GM23338 (cell line): ENCODE results near the gene TRIM59.
"Not testable (repeated sequence)": the region's sequence is repeated elsewhere in the genome, so short reads cannot be mapped to it uniquely, and the experiment has no call there.

Experiments
- CREB1 ChIP-seq: fragments of 250-450 bp; sonication (Bioruptor Pico); IDR thresholded peaks from 2 replicates; pipeline ENCODE4 v1.5.0; 2020; ENCODE audit warnings: low read depth, mild to moderate bottlenecking, moderate library complexity
- EZH2 ChIP-seq: fragments of 200-600 bp; sonication (generic); IDR thresholded peaks from one replicate; pipeline ENCODE4 v1.8.0; 2017; ENCODE audit warnings: antibody characterized with exemption, mild to moderate bottlenecking, low read depth; ENCODE audit not compliant: unreplicated experiment
- EZH2phosphoT487 ChIP-seq: fragments of 200-600 bp; sonication (generic); IDR thresholded peaks from one replicate; pipeline ENCODE4 v1.8.1; 2018; ENCODE audit warnings: antibody characterized with exemption; ENCODE audit not compliant: unreplicated experiment
- JUNB ChIP-seq: IDR thresholded peaks from one replicate; pipeline ENCODE4 v1.6.1; 2016; ENCODE audit warnings: antibody characterized with exemption; ENCODE audit not compliant: unreplicated experiment
- POLR2AphosphoS5 ChIP-seq: IDR thresholded peaks from 2 replicates; pipeline ENCODE4 v1.6.1; 2016; ENCODE audit warnings: antibody characterized with exemption, low read depth
- STAT1 ChIP-seq: IDR thresholded peaks from one replicate; pipeline ENCODE4 v1.6.1; 2016; ENCODE audit warnings: antibody characterized with exemption; ENCODE audit not compliant: unreplicated experiment
- TF ChIP-seq, protein P1 (sequence below): IDR thresholded peaks from one replicate; pipeline ENCODE4 v1.6.1; 2018; ENCODE audit warnings: antibody characterized with exemption; ENCODE audit not compliant: unreplicated experiment
- TF ChIP-seq, protein P2 (sequence below), 2 experiments: fragments of 200-600 bp in 1 of 2; sonication (generic) in 1 of 2; conservative IDR thresholded peaks; 2 replicates each; pipeline versions ENCODE4 v1.5.1 to v1.6.1; 2016 to 2017; ENCODE audit warnings: antibody characterized with exemption in 2 of 2, low read depth in 2 of 2, mild to moderate bottlenecking in 2 of 2, moderate library complexity in 1 of 2
- TF ChIP-seq, protein P3 (sequence below): IDR thresholded peaks from 2 replicates; pipeline ENCODE4 v1.6.1; 2016; ENCODE audit warnings: antibody characterized with exemption

DNA sequence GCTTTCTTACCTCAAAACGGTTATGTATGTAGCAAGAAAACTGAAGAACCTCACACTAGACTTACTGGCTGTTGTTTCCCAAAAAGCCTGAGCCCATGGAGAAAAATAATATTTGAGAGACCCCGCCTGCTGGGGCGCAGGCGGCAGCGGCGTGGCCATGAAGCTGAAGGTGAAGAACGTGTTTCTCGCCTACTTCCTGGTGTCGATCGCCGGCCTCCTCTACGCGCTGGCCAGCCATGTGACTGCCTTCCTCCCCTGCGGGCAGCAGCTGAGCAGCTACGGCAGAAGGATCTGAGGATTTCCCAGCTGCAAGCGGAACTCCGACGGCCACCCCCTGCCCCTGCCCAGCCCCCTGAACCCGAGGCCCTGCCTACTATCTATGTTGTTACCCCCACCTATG, 2.7 kb upstream of the TRIM59 start:
- TF ChIP-seq, protein P1, sequence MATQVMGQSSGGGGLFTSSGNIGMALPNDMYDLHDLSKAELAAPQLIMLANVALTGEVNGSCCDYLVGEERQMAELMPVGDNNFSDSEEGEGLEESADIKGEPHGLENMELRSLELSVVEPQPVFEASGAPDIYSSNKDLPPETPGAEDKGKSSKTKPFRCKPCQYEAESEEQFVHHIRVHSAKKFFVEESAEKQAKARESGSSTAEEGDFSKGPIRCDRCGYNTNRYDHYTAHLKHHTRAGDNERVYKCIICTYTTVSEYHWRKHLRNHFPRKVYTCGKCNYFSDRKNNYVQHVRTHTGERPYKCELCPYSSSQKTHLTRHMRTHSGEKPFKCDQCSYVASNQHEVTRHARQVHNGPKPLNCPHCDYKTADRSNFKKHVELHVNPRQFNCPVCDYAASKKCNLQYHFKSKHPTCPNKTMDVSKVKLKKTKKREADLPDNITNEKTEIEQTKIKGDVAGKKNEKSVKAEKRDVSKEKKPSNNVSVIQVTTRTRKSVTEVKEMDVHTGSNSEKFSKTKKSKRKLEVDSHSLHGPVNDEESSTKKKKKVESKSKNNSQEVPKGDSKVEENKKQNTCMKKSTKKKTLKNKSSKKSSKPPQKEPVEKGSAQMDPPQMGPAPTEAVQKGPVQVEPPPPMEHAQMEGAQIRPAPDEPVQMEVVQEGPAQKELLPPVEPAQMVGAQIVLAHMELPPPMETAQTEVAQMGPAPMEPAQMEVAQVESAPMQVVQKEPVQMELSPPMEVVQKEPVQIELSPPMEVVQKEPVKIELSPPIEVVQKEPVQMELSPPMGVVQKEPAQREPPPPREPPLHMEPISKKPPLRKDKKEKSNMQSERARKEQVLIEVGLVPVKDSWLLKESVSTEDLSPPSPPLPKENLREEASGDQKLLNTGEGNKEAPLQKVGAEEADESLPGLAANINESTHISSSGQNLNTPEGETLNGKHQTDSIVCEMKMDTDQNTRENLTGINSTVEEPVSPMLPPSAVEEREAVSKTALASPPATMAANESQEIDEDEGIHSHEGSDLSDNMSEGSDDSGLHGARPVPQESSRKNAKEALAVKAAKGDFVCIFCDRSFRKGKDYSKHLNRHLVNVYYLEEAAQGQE, result not testable (repeated sequence)
- not testable (repeated sequence) for TF ChIP-seq POLR2AphosphoS5; JUNB; EZH2phosphoT487; STAT1; EZH2; CREB1 (CRISPR knock-in tag)
- TF ChIP-seq, protein P2, sequence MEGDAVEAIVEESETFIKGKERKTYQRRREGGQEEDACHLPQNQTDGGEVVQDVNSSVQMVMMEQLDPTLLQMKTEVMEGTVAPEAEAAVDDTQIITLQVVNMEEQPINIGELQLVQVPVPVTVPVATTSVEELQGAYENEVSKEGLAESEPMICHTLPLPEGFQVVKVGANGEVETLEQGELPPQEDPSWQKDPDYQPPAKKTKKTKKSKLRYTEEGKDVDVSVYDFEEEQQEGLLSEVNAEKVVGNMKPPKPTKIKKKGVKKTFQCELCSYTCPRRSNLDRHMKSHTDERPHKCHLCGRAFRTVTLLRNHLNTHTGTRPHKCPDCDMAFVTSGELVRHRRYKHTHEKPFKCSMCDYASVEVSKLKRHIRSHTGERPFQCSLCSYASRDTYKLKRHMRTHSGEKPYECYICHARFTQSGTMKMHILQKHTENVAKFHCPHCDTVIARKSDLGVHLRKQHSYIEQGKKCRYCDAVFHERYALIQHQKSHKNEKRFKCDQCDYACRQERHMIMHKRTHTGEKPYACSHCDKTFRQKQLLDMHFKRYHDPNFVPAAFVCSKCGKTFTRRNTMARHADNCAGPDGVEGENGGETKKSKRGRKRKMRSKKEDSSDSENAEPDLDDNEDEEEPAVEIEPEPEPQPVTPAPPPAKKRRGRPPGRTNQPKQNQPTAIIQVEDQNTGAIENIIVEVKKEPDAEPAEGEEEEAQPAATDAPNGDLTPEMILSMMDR (conservative IDR thresholded peaks at IDR 0.05; ENCODE audit: low read depth in 2 of 2), result not testable (repeated sequence)
- TF ChIP-seq, protein P3, sequence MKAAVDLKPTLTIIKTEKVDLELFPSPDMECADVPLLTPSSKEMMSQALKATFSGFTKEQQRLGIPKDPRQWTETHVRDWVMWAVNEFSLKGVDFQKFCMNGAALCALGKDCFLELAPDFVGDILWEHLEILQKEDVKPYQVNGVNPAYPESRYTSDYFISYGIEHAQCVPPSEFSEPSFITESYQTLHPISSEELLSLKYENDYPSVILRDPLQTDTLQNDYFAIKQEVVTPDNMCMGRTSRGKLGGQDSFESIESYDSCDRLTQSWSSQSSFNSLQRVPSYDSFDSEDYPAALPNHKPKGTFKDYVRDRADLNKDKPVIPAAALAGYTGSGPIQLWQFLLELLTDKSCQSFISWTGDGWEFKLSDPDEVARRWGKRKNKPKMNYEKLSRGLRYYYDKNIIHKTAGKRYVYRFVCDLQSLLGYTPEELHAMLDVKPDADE, result not testable (repeated sequence)
